Measurements from ENCODE around the gene NCAM1. TPM values are rescaled to one million over a fixed set of nuclear protein-coding genes. Genes with fewer than 3 reads are reported as not detected.

The NCAM1 gene
- total and polyA plus RNA-seq, 2 donors (not counting 3 experiments of a cell fraction or from before 2014, with no cell fraction given): 0.03 TPM; not detected in 1

GRCh38 chr11:113204280-113204679 lies 243.1 kb downstream of the NCAM1 start:
- no peak overlapping the region for H3K27ac ChIP-seq (ENCODE audit: insufficient read depth, low read depth, low read length)
- FAIRE-seq (no peak), DNase-seq (ENCODE audit: low read depth, low spot score) (no peak)
- ChIA-PET POLR2A (no interaction called here), CTCF (no interaction called here)
- H2AFZ ChIP-seq (ENCODE audit: low read depth, low read length): no peak overlapping the region
- H3K79me2 ChIP-seq (ENCODE audit: control insufficient read depth, insufficient read depth, low read length): no peaks in the 10 kb centered on the region
- H4K20me1 ChIP-seq (replicated peaks; ENCODE audit: control insufficient read depth, extremely low read depth, insufficient read depth, low read length): no peaks in the 10 kb centered on the region
- BruUV-seq (replicated peaks): no TSS peak
- no peak overlapping the region for H3K4me2 ChIP-seq (ENCODE audit: insufficient read depth, low read length)
- H3K27me3 ChIP-seq (ENCODE audit: control insufficient read depth in 2 of 2, insufficient read depth in 2 of 2, low read length in 2 of 2): no peaks in the 10 kb centered on the region
- intact Hi-C loops (cut with micrococcal nuclease) (no loop called here), dilution Hi-C loops (cut with MboI; ENCODE audit: extremely low pct_ligation_motif_present, low sequenced_read_pairs) (no loop called here)
- no peak overlapping the region for H3K4me3 ChIP-seq (replicated peaks in 1 of 3; ENCODE audit: insufficient read depth in 1 of 3, low read depth in 1 of 3, low read length in 3 of 3)
- H3K4me1 ChIP-seq (ENCODE audit: control insufficient read depth, extremely low read depth, insufficient read depth, low read length): no peaks in the 10 kb centered on the region
- H3K9ac ChIP-seq (replicated peaks; ENCODE audit: extremely low read depth, insufficient read depth, low read length): no peak overlapping the region
- no peaks in the 10 kb centered on the region for H3K36me3 ChIP-seq (ENCODE audit: control insufficient read depth in 2 of 2, extremely low read depth in 1 of 2, insufficient read depth in 2 of 2, low read length in 2 of 2)
- H3K9me3 ChIP-seq (replicated peaks; ENCODE audit: control insufficient read depth, insufficient read depth, low read length): peaks cover 2% of the 10 kb centered on the region
- no peaks in the 10 kb centered on the region for H3K9me1 ChIP-seq (replicated peaks; ENCODE audit: control insufficient read depth, extremely low read depth, insufficient read depth, low read length)
- TF ChIP-seq EZH2 (IDR thresholded peaks at IDR 0.05; ENCODE audit: borderline replicate concordance, low read depth, low read length, severe bottlenecking) (no peak), GATA2 (IDR thresholded peaks at IDR 0.05; ENCODE audit: insufficient read depth, insufficient read length, low read depth, low read length) (no peak)

DNA sequence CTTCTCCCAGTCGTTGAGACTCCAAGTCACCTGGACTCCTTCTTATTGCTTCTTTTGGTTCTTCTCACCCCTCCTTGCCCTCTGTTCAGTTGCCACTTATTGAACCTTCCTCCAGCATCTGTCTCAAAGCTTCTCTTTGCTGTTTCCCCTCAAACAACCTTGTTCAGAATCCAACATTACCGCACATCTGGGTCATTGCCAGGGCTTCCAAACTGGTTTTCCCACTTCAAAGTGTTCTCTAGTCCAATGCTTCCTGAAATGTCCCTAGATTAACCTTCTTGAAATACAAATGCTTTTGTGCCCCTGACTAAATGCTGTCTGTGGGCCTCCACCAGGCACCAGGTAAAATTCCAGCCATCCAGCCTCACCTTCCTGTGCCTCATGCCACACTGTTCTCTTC lies 252.3 kb downstream of the NCAM1 start:
- H3K27me3 ChIP-seq (ENCODE audit: control insufficient read depth in 2 of 2, insufficient read depth in 2 of 2, low read length in 2 of 2): no peaks in the 10 kb centered on the region
- intact Hi-C loops (cut with micrococcal nuclease) (no loop called here), dilution Hi-C loops (cut with MboI; ENCODE audit: extremely low pct_ligation_motif_present, low sequenced_read_pairs) (no loop called here)
- no peak overlapping the region for H3K4me3 ChIP-seq (replicated peaks in 1 of 3; ENCODE audit: insufficient read depth in 1 of 3, low read depth in 1 of 3, low read length in 3 of 3)
- ChIA-PET CTCF (no interaction called here), POLR2A (no interaction called here)
- no peak overlapping the region for H3K9ac ChIP-seq (replicated peaks; ENCODE audit: extremely low read depth, insufficient read depth, low read length)
- H3K79me2 ChIP-seq (ENCODE audit: control insufficient read depth, insufficient read depth, low read length): no peaks in the 10 kb centered on the region
- H3K36me3 ChIP-seq (ENCODE audit: control insufficient read depth in 2 of 2, extremely low read depth in 1 of 2, insufficient read depth in 2 of 2, low read length in 2 of 2): no peaks in the 10 kb centered on the region
- TF ChIP-seq GATA2 (IDR thresholded peaks at IDR 0.05; ENCODE audit: insufficient read depth, insufficient read length, low read depth, low read length) (no peak), JUN (IDR thresholded peaks at IDR 0.05; ENCODE audit: borderline replicate concordance, insufficient read depth, insufficient read length, low read depth) (no peak), FOS (IDR thresholded peaks at IDR 0.05; ENCODE audit: borderline replicate concordance, insufficient read depth, low read length) (no peak), POLR2A (IDR thresholded peaks at IDR 0.05; ENCODE audit: low read depth, low read length) (no peak), EZH2 (IDR thresholded peaks at IDR 0.05; ENCODE audit: borderline replicate concordance, low read depth, low read length, severe bottlenecking) (no peak)
- TF ChIP-seq, protein P1, sequence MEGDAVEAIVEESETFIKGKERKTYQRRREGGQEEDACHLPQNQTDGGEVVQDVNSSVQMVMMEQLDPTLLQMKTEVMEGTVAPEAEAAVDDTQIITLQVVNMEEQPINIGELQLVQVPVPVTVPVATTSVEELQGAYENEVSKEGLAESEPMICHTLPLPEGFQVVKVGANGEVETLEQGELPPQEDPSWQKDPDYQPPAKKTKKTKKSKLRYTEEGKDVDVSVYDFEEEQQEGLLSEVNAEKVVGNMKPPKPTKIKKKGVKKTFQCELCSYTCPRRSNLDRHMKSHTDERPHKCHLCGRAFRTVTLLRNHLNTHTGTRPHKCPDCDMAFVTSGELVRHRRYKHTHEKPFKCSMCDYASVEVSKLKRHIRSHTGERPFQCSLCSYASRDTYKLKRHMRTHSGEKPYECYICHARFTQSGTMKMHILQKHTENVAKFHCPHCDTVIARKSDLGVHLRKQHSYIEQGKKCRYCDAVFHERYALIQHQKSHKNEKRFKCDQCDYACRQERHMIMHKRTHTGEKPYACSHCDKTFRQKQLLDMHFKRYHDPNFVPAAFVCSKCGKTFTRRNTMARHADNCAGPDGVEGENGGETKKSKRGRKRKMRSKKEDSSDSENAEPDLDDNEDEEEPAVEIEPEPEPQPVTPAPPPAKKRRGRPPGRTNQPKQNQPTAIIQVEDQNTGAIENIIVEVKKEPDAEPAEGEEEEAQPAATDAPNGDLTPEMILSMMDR (IDR thresholded peaks at IDR 0.05; ENCODE audit: extremely low read depth in 1 of 2, insufficient read depth in 1 of 2, low read depth in 1 of 2, low read length in 2 of 2): no peak
- DNase-seq (ENCODE audit: low read depth, low spot score): no peak
- peaks cover 4% of the 10 kb centered on the region for H3K9me3 ChIP-seq (replicated peaks; ENCODE audit: control insufficient read depth, insufficient read depth, low read length)
- H3K9me1 ChIP-seq (replicated peaks; ENCODE audit: control insufficient read depth, extremely low read depth, insufficient read depth, low read length): no peaks in the 10 kb centered on the region
- no TSS peak for BruUV-seq (replicated peaks)
- no peak for FAIRE-seq
- H3K4me1 ChIP-seq (ENCODE audit: control insufficient read depth, extremely low read depth, insufficient read depth, low read length): no peaks in the 10 kb centered on the region
- H4K20me1 ChIP-seq (replicated peaks; ENCODE audit: control insufficient read depth, extremely low read depth, insufficient read depth, low read length): no peaks in the 10 kb centered on the region
- no peak overlapping the region for H2AFZ ChIP-seq (ENCODE audit: low read depth, low read length)
- H3K4me2 ChIP-seq (ENCODE audit: insufficient read depth, low read length): no peak overlapping the region
- no peak overlapping the region for H3K27ac ChIP-seq (ENCODE audit: insufficient read depth, low read depth, low read length)

Data from endothelial cell of umbilical vein (primary cell).